Measurements from ENCODE around the gene MVD.

- TF ChIP-seq CTCF (conservative IDR thresholded peaks at IDR 0.05; ENCODE audit: low read depth, low read length) = no peak
- no peak for TF ChIP-seq EZH2phosphoT487 (IDR thresholded peaks at IDR 0.05; ENCODE audit: borderline replicate concordance, low read length)
These were observed 6.5 kb downstream of the MVD start for GRCh38 chr16:88656291-88656980.
